Kidney (tissue), 14 donors: ENCODE measurements around the gene COL4A2. TPM values are rescaled to one million over a fixed set of nuclear protein-coding genes. Genes with fewer than 3 reads are reported as not detected.
"Not testable (repeated sequence)": the region's sequence is repeated elsewhere in the genome, so short reads cannot be mapped to it uniquely, and the experiment has no call there.

Experiments used
- DNase-seq, 5 donors: peaks; one replicate each; pipeline ENCODE4 v3.0.0-alpha.2; 2013 to 2020
- FAIRE-seq: peaks from 2 replicates; lab custom pipeline; 2012; peaks lifted over from hg19 to GRCh38; lab: Jason Lieb, UNC
- H3K27ac ChIP-seq, 2 donors: one replicate each; pipeline ENCODE4 v1.7.0; 2013; ENCODE audit warnings: low read depth in 2 of 2, low read length in 2 of 2, inconsistent platforms in 1 of 2
- H3K27me3 ChIP-seq: one replicate; pipeline ENCODE4 v1.7.1; 2013; ENCODE audit warnings: low read length, inconsistent platforms; ENCODE audit not compliant: control insufficient read depth, insufficient read depth
- H3K36me3 ChIP-seq, 3 donors: one replicate each; pipeline versions ENCODE4 v1.7.0 to v1.7.1; 2013; ENCODE audit warnings: low read length in 3 of 3, control low read depth in 1 of 3, inconsistent platforms in 1 of 3; ENCODE audit not compliant: insufficient read depth in 3 of 3, control insufficient read depth in 2 of 3
- H3K4me1 ChIP-seq, 3 donors: one replicate each; pipeline versions ENCODE4 v1.7.0 to v1.7.1; 2013; ENCODE audit warnings: low read length in 3 of 3, inconsistent platforms in 1 of 3, low read depth in 1 of 3; ENCODE audit not compliant: control insufficient read depth in 2 of 3, insufficient read depth in 2 of 3
- H3K4me3 ChIP-seq, 3 donors: one replicate each; pipeline versions ENCODE4 v1.7.0 to v1.8.1; 2013; ENCODE audit warnings: low read length in 3 of 3, control low read depth in 1 of 3, inconsistent platforms in 1 of 3
- H3K9ac ChIP-seq, 3 donors: one replicate each; pipeline versions ENCODE4 v1.7.0 to v1.7.1; 2013; ENCODE audit warnings: low read length in 3 of 3, control low read depth in 1 of 3, inconsistent platforms in 1 of 3
- H3K9me3 ChIP-seq, 3 donors: one replicate each; pipeline versions ENCODE4 v1.7.0 to v1.7.1; 2013; ENCODE audit warnings: low read length in 3 of 3, control low read depth in 1 of 3, inconsistent platforms in 1 of 3; ENCODE audit not compliant: control insufficient read depth in 2 of 3, insufficient read depth in 1 of 3
- intact Hi-C: fragments of 100-400 bp; cut with DNase I; formaldehyde crosslinking; loops from one replicate; pipeline ENCODE4 v1.11.1; 2022
- polyA plus RNA-seq: library from polyadenylated mRNA; stranded (reverse); fragments of 350-450 nt; fragmentation: Illumina TruSeq; extraction: RNeasy Lipid Tissue Mini Kit (QIAGEN cat#74804); gene quantifications from one replicate; pipeline ENCODE4 v1.2.3, GENCODE V29; 2014; ENCODE audit warnings: low read depth, low replicate concordance; ENCODE audit not compliant: insufficient read depth
- total RNA-seq: library from RNA; stranded (reverse); fragmentation: NEBNext Ultra II Directional; extraction: Animal tissue kit (Norgen Biotek cat#: 25700); gene quantifications from one replicate; pipeline ENCODE4 v1.2.1, GENCODE V29; 2021
- TF ChIP-seq, protein P1 (sequence below): IDR thresholded peaks from 3 replicates; pipeline ENCODE4 v1.5.1; 2012; ENCODE audit warnings: mild to moderate bottlenecking, moderate library complexity, borderline replicate concordance; ENCODE audit not compliant: insufficient read depth; ENCODE audit errors: extremely low read depth
- donor health status: control.
- donor health status: control.
- donor health status: control.
- donor health status: control.
- donor health status: control.
- donor health status: DM: yes; HTN: yes; CAD: no.
- donor health status: Normal renal cell carcinoma (clear cell type).

The COL4A2 gene
- total and polyA plus RNA-seq, 2 donors from 2014 or later: 126 to 265 TPM

- Histone ChIP-seq H3K27ac (peak overlapping the region; percentile 63 to 64), H3K27me3 (no peaks in the 10 kb centered on the region), H3K9me3 (no peaks in the 10 kb centered on the region), H3K4me1 (peaks cover 2 to 52% (median 40%) of the 10 kb centered on the region in 3 donors), H3K36me3 (no peaks in the 10 kb centered on the region), H3K9ac (peak overlapping the region in 1 of 3 donors; percentile 59), H3K4me3 (no peak overlapping the region)
- FAIRE-seq: no peak
- TF ChIP-seq, protein P1, sequence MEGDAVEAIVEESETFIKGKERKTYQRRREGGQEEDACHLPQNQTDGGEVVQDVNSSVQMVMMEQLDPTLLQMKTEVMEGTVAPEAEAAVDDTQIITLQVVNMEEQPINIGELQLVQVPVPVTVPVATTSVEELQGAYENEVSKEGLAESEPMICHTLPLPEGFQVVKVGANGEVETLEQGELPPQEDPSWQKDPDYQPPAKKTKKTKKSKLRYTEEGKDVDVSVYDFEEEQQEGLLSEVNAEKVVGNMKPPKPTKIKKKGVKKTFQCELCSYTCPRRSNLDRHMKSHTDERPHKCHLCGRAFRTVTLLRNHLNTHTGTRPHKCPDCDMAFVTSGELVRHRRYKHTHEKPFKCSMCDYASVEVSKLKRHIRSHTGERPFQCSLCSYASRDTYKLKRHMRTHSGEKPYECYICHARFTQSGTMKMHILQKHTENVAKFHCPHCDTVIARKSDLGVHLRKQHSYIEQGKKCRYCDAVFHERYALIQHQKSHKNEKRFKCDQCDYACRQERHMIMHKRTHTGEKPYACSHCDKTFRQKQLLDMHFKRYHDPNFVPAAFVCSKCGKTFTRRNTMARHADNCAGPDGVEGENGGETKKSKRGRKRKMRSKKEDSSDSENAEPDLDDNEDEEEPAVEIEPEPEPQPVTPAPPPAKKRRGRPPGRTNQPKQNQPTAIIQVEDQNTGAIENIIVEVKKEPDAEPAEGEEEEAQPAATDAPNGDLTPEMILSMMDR: no peak
- intact Hi-C loops: no loop called here
- DNase-seq: peak in 1 of 5 donors; percentile 63
Observed at GRCh38 chr13:110531671-110532083, 224.6 kb downstream of the COL4A2 start.

DNA sequence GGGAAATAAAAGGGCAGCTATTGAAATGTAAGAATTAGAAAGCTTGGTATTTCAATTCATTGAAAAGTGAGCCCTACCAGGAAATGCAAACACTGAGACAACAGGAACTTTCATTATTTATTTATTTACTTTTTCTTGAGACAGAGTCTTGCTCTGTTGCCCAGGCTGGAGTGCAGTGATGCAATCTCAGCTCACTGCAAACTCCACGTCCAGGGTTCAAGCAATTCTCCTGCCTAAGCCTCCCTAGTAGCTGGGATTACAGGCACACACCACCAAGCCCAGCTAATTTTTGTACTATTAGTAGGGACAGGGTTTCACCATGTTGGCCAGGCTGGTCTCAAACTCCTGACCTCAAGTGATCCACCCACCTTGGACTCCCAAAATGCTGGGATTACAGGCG, 225.2 kb downstream of the COL4A2 start:
- H3K27me3 ChIP-seq, H3K4me3 ChIP-seq, DNase-seq, intact Hi-C loops, FAIRE-seq, H3K9me3 ChIP-seq, H3K36me3 ChIP-seq: not testable (repeated sequence)
- Histone ChIP-seq H3K4me1 (peaks cover 2 to 46% (median 35%) of the 10 kb centered on the region in 3 donors), H3K27ac (peak overlapping the region; percentile 49 to 64), H3K9ac (peak overlapping the region in 1 of 3 donors; percentile 59)

- DNase-seq: peak in 1 of 5 donors; percentile 69
- peaks cover under 1 to 39% (median 25%) of the 10 kb centered on the region in 3 donors for H3K4me1 ChIP-seq
- intact Hi-C loops: no loop called here
- H3K9me3 ChIP-seq: no peaks in the 10 kb centered on the region
- no peak overlapping the region for H3K27ac ChIP-seq
- FAIRE-seq: no peak
- no peaks in the 10 kb centered on the region for H3K27me3 ChIP-seq
- no peak overlapping the region for H3K4me3 ChIP-seq
- no peak overlapping the region for H3K9ac ChIP-seq
- TF ChIP-seq, protein P1: no peak
- no peaks in the 10 kb centered on the region for H3K36me3 ChIP-seq
Observed at GRCh38 chr13:110533771-110534670, 226.9 kb downstream of the COL4A2 start.

GRCh38 chr13:110535526-110535925, 228.4 kb downstream of the COL4A2 start:
- H3K4me3 ChIP-seq: no peak overlapping the region
- H3K36me3 ChIP-seq: no peaks in the 10 kb centered on the region
- DNase-seq: no peak
- FAIRE-seq: no peak
- H3K9ac ChIP-seq: no peak overlapping the region
- peak overlapping the region in 1 of 2 donors; percentile 45 for H3K27ac ChIP-seq
- no peaks in the 10 kb centered on the region for H3K27me3 ChIP-seq
- intact Hi-C loops: no loop called here
- TF ChIP-seq, protein P1: no peak
- H3K4me1 ChIP-seq: peaks cover 0 to 31% (median 25%) of the 10 kb centered on the region in 3 donors
- H3K9me3 ChIP-seq: no peaks in the 10 kb centered on the region
